Skeletal muscle satellite cell (primary cell): ENCODE data around the gene BICRAL.
A peak's percentile ranks its signal among the peaks of the same experiment; 100 is the strongest.
"Not testable (repeated sequence)": the region's sequence is repeated elsewhere in the genome, so short reads cannot be mapped to it uniquely, and the experiment has no call there.

Experiments used
- H3K27me3 ChIP-seq: 2 replicates; pipeline ENCODE4 v1.7.0; 2013; ENCODE audit warnings: low read length; ENCODE audit not compliant: control insufficient read depth, insufficient read depth
- H3K36me3 ChIP-seq: 2 replicates; pipeline ENCODE4 v1.7.0; 2013; ENCODE audit warnings: mild to moderate bottlenecking, control low read depth, low read length; ENCODE audit not compliant: insufficient read depth
- H3K4me1 ChIP-seq: 2 replicates; pipeline ENCODE4 v1.7.0; 2013; ENCODE audit warnings: low read length; ENCODE audit not compliant: control insufficient read depth, insufficient read depth
- H3K4me2 ChIP-seq: 2 replicates; pipeline ENCODE4 v1.7.0; 2013; ENCODE audit warnings: mild to moderate bottlenecking, low read length
- H3K4me3 ChIP-seq: 2 replicates; pipeline ENCODE4 v1.7.0; 2013; ENCODE audit warnings: low read length
- H3K9ac ChIP-seq: 2 replicates; pipeline ENCODE4 v1.7.0; 2013; ENCODE audit warnings: mild to moderate bottlenecking, low read depth, low read length, moderate library complexity
- H3K9me3 ChIP-seq: replicated peaks from 2 replicates; pipeline ENCODE4 v1.7.0; 2013; ENCODE audit warnings: mild to moderate bottlenecking, control low read depth, low read length

BICRAL gene

GRCh38 chr6:42783177-42783875 is 1.5 kb downstream of the BICRAL start:
- H3K36me3 ChIP-seq: no peaks in the 10 kb centered on the region
- no peaks in the 10 kb centered on the region for H3K9me3 ChIP-seq
- H3K27me3 ChIP-seq: no peaks in the 10 kb centered on the region
- peak overlapping the region; percentile 80 for H3K4me2 ChIP-seq
- H3K4me3 ChIP-seq: peak overlapping the region; percentile 96
- H3K9ac ChIP-seq: peak overlapping the region; percentile 100
- H3K4me1 ChIP-seq: peaks cover 34% of the 10 kb centered on the region

GRCh38 chr6:42783876-42784642 is 2.2 kb downstream of the BICRAL start:
- H3K36me3 ChIP-seq: no peaks in the 10 kb centered on the region
- peak overlapping the region; percentile 100 for H3K9ac ChIP-seq
- no peaks in the 10 kb centered on the region for H3K27me3 ChIP-seq
- no peaks in the 10 kb centered on the region for H3K9me3 ChIP-seq
- peaks cover 27% of the 10 kb centered on the region for H3K4me1 ChIP-seq
- H3K4me3 ChIP-seq: peak overlapping the region; percentile 96
- H3K4me2 ChIP-seq: peak overlapping the region; percentile 80

GRCh38 chr6:42784717-42785498 is 3.1 kb downstream of the BICRAL start:
- Histone ChIP-seq H3K4me1 (peaks cover 23% of the 10 kb centered on the region), H3K4me3 (peak overlapping the region; percentile 96), H3K9ac (peak overlapping the region; percentile 100), H3K4me2 (peak overlapping the region; percentile 80), H3K9me3 (no peaks in the 10 kb centered on the region), H3K27me3 (no peaks in the 10 kb centered on the region), H3K36me3 (no peaks in the 10 kb centered on the region)

- H3K4me3 ChIP-seq: no peak overlapping the region
- no peak overlapping the region for H3K9ac ChIP-seq
- H3K27me3 ChIP-seq: no peaks in the 10 kb centered on the region
- peaks cover 19% of the 10 kb centered on the region for H3K4me1 ChIP-seq
- no peaks in the 10 kb centered on the region for H3K36me3 ChIP-seq
- H3K4me2 ChIP-seq: no peak overlapping the region
- no peaks in the 10 kb centered on the region for H3K9me3 ChIP-seq
Measured at GRCh38 chr6:42786525-42786985, 4.7 kb downstream of the BICRAL start.

- Histone ChIP-seq H3K36me3 (no peaks in the 10 kb centered on the region), H3K9ac (no peak overlapping the region), H3K9me3 (no peaks in the 10 kb centered on the region), H3K4me1 (peaks cover 19% of the 10 kb centered on the region), H3K4me2 (no peak overlapping the region), H3K27me3 (no peaks in the 10 kb centered on the region), H3K4me3 (no peak overlapping the region)
Measured at GRCh38 chr6:42787063-42787472, 5.2 kb downstream of the BICRAL start.

- Histone ChIP-seq H3K4me3 (no peak overlapping the region), H3K4me2 (no peak overlapping the region), H3K4me1 (peaks cover 19% of the 10 kb centered on the region), H3K36me3 (no peaks in the 10 kb centered on the region), H3K27me3 (no peaks in the 10 kb centered on the region), H3K9me3 (no peaks in the 10 kb centered on the region), H3K9ac (no peak overlapping the region)
Measured at GRCh38 chr6:42788671-42789070, 6.8 kb downstream of the BICRAL start.

GRCh38 chr6:42790549-42791181 is 8.8 kb downstream of the BICRAL start:
- H3K36me3 ChIP-seq: no peaks in the 10 kb centered on the region
- H3K4me3 ChIP-seq: no peak overlapping the region
- H3K4me2 ChIP-seq: no peak overlapping the region
- H3K27me3 ChIP-seq: no peaks in the 10 kb centered on the region
- no peaks in the 10 kb centered on the region for H3K9me3 ChIP-seq
- peaks cover 5% of the 10 kb centered on the region for H3K4me1 ChIP-seq
- H3K9ac ChIP-seq: no peak overlapping the region

- no peak overlapping the region for H3K4me3 ChIP-seq
- no peak overlapping the region for H3K4me2 ChIP-seq
- no peak overlapping the region for H3K9ac ChIP-seq
- H3K4me1 ChIP-seq: peaks cover 5% of the 10 kb centered on the region
- no peaks in the 10 kb centered on the region for H3K27me3 ChIP-seq
- H3K36me3 ChIP-seq: no peaks in the 10 kb centered on the region
- no peaks in the 10 kb centered on the region for H3K9me3 ChIP-seq
Measured at GRCh38 chr6:42791706-42792320, 10.0 kb downstream of the BICRAL start.

GRCh38 chr6:42795651-42796050 is 13.8 kb downstream of the BICRAL start:
- Histone ChIP-seq H3K4me2 (no peak overlapping the region), H3K9ac (no peak overlapping the region), H3K27me3 (no peaks in the 10 kb centered on the region), H3K4me3 (no peak overlapping the region), H3K36me3 (no peaks in the 10 kb centered on the region), H3K4me1 (peaks cover 14% of the 10 kb centered on the region), H3K9me3 (no peaks in the 10 kb centered on the region)

- Histone ChIP-seq H3K4me2 (no peak overlapping the region), H3K36me3 (no peaks in the 10 kb centered on the region), H3K4me1 (peaks cover 16% of the 10 kb centered on the region), H3K9me3 (no peaks in the 10 kb centered on the region), H3K27me3 (no peaks in the 10 kb centered on the region), H3K4me3 (no peak overlapping the region), H3K9ac (no peak overlapping the region)
Measured at GRCh38 chr6:42796171-42796570, 14.3 kb downstream of the BICRAL start.

- not testable (repeated sequence) for H3K9ac ChIP-seq, H3K27me3 ChIP-seq, H3K9me3 ChIP-seq, H3K4me2 ChIP-seq, H3K36me3 ChIP-seq, H3K4me3 ChIP-seq
- peaks cover 19% of the 10 kb centered on the region for H3K4me1 ChIP-seq
Measured at GRCh38 chr6:42797696-42798095, 15.8 kb downstream of the BICRAL start.
